ENCODE results near the gene GPR179.
"Not testable (repeated sequence)": the region's sequence is repeated elsewhere in the genome, so short reads cannot be mapped to it uniquely, and the experiment has no call there.

Gene GPR179

GRCh38 chr17:38322897-38323296 is 20.9 kb downstream of the GPR179 start:
- DNase-seq = no peak

GRCh38 chr17:38322156-38322779 is 21.5 kb downstream of the GPR179 start:
- DNase-seq = peak; percentile 34

GRCh38 chr17:38320482-38320881 is 23.3 kb downstream of the GPR179 start:
- DNase-seq = no peak

GRCh38 chr17:38317081-38317480 is 26.7 kb downstream of the GPR179 start:
- no peak for DNase-seq

GRCh38 chr17:38315497-38315896 is 28.3 kb downstream of the GPR179 start:
- DNase-seq = no peak

GRCh38 chr17:38296834-38297517 is 46.8 kb downstream of the GPR179 start, which contains the start of gene MRPL45:
Gene MRPL45, plus strand, starts transcription at chr17:38297168. Its CDS starts 16 bp downstream, at chr17:38297184.
- peak; percentile 82 for DNase-seq

GRCh38 chr17:38295602-38296365 is 48.0 kb downstream of the GPR179 start:
- DNase-seq = not testable (repeated sequence)

GRCh38 chr17:38289760-38290159 is 54.0 kb downstream of the GPR179 start:
- DNase-seq = not testable (repeated sequence)

- DNase-seq = not testable (repeated sequence)
These were observed 55.4 kb downstream of the GPR179 start for GRCh38 chr17:38288217-38288827.

GRCh38 chr17:38286501-38287091 is 57.2 kb downstream of the GPR179 start:
- not testable (repeated sequence) for DNase-seq

GRCh38 chr17:38285994-38286393 is 57.8 kb downstream of the GPR179 start:
- DNase-seq = not testable (repeated sequence)

Measured in NCI-H1105 treated with DMSO at 0.1 percent for 48 hours (cell line).